GM19463 (cell line): ENCODE measurements around the gene E2F1.

Experiments used
- ATAC-seq: cut with Tn5 transposase; IDR thresholded peaks from one replicate; pipeline ENCODE4 v1.9.1; 2021; ENCODE audit warnings: mild to moderate bottlenecking, moderate library complexity; ENCODE audit not compliant: unreplicated experiment

Gene E2F1

DNA sequence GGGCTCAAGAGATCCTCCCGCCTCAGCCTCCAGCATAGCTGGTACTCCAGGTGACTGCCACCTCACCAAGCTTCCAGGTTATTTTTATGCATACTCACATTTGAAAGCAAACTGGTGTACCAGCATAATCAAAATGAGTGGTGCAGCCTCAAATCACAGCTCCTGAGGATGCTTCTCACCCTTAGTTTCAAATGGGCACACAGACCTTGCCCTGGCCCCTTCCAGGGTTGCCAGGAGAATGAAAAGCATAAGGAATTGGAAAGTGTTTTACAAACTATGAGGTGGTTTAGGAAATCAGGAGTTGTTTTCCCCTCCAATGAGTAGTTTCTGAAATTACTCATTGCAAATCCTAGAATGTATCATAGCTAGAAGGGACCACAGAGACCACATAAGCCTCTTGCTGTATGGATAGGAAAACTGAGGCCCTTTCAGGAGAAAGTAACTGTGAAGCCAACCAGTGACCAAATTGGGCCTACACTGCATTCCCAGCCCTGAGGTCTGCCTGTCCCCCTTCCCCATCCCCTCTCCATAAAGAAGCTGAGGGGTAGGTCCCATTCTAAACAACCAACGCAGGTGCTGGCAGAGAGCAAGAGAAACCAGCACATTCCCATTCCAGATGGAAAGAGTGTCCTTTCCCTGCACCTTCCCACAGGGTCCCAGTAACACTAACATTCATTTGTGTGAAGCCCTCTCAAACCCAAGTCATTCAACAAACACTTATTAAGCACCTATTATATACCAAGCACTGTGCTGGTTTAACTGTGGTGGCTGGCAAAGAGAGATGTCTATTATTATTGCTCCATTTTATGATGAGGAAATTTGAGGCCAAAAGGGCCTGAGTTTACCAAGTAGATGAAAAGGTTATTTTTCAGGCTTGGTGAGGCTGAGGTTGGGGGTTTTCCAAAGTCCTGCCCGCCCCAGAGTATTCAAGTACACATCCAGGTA lies 2.1 kb upstream of the E2F1 start:
- no peak for ATAC-seq

DNA sequence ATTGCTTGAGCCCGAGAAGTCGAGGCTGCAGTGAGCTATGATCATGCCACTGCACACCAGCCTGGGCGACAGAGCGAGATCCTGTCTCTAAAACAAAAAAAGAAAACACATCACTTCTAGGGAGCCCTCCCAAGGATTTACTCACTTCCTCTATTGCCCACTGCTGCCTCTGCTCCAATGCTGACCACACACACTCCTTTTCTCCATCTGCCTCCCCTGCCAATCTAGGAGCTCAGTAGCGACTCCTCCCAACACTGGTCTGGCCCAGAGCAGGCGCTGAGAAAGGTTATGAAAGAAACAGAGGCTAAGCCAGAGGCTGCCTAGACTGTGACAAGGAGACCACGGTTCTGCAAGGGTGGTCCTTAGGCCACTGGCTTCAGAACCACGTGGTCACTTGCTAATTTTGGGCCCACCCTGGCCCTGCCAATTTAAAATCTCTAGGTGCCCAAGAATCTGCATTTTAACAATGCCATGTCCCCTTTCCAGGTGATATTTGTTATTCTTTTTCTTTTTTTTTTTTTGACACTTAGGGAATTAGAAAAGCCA lies 1.3 kb upstream of the E2F1 start:
- ATAC-seq: no peak

DNA sequence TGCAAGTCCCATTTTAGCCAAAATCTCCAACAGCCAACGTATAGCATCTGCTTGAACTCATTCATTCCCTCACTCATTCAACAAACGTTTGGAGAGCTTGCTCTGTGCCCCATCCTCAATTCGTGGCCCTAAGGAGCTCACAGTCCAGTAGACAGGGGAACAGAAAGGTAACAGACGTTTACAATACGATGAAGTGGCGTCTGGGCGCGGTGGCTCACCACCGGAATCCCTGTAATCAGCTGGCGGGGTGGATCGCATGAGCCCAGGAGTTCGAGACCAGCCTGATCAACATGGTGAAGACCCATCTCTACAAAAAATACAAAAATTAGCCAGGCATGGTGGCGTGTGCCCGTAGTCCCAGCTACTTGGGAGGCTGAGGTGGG lies 790 bp upstream of the E2F1 start:
- no peak for ATAC-seq

DNA sequence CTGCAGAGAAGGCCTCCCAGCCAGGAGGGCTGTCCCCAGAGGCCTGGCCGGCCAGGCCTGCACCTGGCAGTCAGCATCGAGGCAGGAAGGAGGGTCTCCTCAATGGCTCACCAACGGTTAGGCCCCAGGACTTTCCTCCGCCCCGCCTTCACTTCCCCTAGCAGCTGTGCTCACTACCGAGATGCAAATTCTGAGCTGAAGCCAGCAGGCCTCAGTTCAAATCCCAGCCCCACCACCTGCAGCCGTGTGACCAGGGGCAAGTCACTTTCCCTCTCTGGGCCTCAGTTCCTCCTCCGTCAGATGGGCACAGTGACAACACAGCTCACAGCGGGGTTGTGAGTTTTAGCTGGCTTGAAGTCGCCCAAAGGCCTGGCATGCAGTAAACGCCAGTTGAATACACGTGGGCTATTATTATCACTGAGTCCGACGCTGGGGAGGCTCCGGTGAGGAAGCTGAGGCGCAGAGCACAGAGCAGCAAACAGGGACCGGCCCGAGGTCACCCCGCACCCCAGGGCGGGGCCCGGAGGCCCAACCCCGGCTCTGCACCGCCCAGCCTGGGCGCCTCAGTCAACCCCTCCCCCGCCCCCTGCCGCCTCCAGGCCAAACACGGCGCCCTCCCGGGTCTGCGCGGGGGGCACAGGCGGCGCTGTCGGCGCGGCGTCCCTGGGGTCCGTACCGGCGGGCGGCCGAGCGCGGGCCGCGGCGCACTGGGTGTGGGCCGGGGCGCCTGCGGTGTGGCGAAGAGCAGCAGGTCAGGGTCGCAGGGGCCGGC lies 671 bp downstream of the E2F1 start:
- ATAC-seq: peak; percentile 34

DNA sequence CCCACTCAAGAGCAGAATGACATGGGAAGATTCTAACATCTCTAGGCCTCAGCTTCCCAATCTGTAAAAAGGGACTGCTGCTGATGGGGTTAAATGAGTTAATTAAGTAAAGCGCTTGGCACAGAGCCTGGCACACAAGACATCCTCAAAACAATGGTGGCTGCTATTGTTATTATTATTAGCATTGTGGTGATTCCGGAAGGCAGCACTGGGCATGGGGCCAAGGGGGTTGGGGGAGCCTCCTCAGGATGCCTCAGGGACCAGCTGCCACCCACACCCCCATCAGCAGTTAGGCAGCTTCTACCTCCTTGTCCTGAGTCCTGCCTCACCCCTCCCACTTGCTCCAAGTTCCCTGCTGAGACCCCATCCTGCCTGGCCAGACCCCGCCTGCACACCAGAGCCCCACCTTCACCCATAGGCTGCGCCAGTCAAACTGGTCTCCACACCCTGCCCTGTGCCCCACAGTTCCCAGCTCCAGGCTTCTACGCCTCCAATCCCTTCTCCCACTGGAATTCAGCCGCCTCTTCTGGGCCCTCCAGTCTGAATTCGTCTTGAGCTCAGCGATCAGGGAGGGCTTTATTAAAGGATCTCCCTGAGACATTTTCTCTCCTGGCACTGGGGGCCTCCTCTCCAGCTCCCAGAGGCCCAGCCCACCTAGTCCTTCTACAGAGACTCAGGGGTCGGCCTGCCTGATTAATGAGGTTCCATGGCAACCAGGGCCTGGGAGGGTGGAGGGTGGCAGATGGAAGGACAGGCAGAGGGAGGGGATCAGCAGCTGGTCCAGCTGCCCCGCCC lies 1.5 kb downstream of the E2F1 start:
- no peak for ATAC-seq

DNA sequence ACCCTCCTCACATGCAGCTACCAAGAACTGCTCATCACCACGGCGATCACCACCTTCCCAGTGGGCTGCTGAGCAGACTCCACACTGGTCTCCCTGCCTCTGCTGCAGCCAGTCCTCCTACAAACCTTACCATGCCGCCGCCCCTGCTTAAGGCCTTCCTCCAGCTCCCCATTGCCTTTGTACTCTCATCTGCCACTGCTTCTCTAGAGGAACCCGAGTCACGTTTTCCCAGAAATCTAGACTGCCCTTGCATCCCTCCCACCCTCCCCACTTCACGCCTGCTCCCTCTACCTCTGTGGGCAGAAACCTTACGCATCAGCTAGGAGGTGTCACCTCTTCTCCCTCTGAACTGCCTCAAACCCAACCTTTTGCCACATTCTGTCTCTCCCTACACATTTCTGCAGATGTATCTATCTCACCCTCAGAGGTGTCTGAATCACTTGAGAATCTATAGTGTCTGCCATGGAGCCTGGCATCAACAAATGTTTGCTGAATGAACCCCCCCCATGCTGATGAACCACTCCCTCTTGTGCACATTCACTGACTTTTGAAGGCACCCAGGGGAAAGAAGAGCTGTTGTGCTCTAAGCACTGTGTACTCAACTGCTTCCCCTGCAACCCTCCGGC lies 4.3 kb downstream of the E2F1 start:
- no peak for ATAC-seq

DNA sequence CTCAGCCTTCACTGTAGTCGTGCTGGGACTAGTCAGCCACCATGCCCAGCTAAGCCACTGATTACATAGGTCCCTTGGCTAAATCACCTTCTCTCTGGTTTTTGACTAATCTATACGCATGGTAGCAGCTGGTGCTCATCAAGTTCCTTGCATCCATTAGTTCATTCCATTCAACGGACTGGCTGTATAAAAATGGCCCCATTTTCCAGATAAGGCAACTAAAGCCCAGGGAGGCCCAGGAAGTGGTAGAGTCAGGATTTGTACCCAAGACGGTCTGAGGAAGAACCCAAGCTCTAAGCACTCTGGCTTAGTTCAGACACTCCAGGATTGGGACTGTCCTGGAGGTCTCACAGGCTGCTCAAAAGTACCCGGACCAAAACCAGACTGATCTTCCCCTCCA lies 4.9 kb downstream of the E2F1 start:
- no peak for ATAC-seq

DNA sequence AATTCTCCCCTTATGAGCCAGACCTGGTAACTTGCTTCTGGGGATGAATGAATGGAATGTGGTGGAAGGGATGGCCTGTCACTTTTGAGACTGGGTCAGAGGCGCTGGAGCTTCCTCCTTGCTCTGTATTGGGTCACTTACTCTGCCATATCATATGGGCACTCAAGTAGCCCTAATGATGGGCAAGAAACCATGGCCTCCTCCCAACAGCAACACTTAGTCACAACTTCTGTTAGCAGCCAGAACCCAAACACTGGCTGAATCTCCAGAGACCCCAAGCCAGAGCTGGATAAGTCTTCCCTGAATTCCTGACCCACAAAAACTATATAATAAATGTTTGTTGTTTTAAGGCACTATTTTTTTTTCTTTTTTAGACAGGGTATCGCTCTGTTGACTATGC lies 5.5 kb downstream of the E2F1 start:
- no peak for ATAC-seq

DNA sequence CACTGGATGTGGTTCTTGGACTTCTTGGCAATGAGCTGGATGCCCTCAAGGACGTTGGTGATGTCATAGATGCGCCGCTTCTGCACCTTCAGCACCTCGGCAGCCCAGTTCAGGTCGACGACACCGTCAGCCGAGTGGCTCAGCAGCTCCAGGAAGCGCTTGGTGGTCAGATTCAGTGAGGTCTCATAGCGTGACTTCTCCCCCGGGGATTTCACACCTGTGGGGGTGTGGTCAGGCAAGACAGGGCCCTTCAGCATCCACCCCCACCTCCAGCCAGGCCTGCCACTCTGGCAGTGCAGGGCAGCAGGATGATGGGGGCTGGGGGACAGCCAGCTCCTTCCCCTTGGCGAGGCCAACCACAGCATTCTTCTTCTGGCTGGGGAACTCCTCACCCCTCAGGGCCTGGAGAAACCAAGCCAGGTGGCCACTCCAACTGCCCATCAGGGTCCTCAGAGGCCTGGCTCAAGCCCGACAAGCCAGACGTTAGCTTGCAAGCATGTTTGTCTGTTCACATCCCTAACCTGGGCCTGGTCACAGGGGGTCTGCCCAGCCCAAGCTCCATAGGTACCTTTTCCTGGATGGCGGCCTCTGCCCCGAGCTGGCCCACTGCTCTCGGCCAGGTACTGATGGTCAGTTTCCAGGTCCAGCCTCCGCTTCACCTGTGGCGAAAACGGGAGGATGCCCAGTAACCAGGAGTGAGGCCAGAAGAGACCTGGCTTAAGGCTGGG lies 6.3 kb downstream of the E2F1 start:
- peak; percentile 79 for ATAC-seq

DNA sequence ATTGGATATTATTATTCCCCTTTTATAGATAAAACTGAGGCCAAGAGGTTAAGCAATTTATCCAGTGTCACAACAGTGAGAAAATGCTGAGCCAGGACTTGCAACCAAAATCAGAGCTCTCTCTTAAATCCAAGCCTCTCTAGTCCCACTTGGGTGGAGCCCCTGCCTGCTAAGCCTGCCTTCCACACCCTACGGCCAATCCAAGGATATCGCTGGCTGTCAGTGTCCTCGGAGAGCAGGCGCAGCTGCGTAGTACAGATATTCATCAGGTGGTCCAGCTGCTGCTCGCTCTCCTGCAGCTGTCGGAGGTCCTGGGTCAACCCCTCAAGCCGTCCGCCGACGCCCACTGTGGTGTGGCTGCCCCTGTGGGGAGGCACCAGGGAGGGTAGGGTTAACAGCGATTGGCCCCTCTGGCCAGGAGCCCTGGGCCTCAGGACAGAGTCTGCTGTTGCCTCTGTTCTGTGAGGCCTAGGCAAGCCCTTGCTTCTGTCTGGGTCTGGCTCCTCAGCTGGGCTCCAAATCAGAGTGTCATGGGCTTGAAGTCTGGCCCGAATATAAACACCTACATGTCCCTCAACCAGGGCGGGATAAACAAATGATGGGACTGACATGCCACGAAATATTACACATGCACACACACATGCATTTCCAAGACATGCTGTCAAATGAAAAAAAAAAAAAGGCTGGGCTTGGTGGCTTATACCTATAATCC lies 8.0 kb downstream of the E2F1 start:
- no peak for ATAC-seq

DNA sequence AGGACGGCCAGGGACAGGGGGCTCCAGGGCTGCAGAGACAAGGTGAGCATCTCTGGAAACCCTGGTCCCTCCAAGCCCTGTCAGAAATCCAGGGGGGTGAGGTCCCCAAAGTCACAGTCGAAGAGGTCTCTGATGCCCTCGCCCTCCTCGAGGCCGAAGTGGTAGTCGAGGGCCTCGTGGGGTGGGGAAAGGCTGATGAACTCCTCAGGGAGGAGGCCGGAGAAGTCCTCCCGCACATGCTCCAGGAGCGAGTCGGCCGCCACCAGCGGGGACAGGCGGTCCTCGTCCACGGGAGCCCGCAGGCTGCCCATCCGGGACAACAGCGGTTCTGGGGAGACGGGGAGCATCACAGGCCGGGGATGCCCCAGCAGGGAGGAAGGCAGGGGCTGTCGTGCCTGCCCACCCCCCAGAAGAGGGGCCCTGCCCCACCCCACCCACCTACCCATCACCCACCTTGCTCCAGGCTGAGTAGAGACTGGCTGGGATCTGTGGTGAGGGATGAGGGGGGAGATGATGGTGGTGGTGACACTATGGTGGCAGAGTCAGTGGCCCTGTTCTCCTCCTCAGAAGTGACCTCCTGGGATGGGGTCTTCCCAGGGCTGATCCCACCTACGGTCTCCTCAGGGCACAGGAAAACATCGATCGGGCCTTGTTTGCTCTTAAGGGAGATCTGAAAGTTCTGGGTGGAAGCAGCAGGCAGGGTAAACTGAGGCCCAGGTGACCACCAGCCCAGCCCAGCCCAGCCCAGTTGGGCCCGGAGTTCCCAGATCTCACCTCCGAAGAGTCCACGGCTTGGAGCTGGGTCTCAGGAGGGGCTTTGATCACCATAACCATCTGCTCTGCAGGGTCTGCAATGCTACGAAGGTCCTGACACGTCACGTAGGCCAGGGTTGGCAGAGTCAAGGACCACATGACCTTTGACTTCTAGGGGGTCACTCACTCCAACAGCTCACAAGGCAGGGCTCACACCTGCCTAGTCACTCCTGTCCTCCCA lies 9.2 kb downstream of the E2F1 start:
- ATAC-seq: no peak

DNA sequence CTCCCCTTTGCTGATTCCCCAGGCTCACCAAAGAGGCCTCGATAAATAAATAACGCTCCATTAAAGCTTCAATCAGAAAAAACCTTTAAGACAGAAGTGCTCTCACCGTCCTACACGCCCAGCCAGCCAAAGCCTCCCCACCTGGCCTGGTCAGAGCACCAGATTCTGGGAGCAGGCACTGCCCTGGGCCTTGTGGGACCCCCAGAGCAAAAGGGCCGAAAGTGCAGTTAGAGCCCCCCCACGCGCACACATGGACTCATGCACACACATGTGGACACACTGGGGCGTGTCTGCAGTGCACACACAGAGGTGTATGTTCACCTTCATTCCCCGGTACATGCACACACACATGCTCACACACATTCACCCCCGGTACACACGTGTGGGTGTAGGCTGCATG lies 10.1 kb downstream of the E2F1 start:
- ATAC-seq: no peak

DNA sequence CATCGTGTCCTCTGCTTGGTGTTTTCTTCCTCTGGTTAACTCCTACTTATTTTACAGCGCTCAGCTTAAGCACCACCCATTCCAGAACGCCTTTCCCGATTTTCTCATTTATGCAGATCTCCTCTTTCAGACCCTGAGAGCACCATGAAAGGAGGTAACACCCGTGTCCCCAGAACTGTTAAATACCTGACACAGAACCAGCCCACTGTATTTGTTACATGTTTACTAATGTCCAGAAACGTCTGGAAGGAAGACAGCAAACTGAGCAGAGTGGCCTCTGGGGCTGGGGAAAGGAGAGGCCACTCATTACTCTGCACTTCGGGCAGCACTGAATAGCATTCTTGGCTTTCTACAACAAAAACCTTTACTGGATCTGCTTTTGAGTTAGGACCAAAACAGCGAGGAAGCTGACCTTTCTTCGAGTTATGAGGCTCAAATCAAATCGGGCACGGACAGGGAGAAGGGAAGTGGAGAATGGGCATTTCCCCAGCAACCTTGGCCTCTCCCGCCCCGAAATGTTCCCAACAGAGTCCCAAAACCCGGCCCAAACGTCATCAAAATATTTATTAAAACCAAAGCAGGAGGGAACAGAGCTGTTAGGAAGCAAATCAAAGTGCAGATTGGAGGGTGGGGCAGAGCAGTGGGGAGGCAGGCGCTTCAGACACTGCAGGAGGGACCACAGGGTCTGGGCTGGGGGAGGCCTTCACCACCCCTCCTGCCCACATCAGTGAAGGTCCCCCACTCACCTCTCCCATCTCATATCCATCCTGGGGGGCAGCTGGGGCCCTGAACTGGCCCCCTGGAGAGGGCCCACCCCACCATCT lies 10.8 kb downstream of the E2F1 start:
- ATAC-seq: no peak

DNA sequence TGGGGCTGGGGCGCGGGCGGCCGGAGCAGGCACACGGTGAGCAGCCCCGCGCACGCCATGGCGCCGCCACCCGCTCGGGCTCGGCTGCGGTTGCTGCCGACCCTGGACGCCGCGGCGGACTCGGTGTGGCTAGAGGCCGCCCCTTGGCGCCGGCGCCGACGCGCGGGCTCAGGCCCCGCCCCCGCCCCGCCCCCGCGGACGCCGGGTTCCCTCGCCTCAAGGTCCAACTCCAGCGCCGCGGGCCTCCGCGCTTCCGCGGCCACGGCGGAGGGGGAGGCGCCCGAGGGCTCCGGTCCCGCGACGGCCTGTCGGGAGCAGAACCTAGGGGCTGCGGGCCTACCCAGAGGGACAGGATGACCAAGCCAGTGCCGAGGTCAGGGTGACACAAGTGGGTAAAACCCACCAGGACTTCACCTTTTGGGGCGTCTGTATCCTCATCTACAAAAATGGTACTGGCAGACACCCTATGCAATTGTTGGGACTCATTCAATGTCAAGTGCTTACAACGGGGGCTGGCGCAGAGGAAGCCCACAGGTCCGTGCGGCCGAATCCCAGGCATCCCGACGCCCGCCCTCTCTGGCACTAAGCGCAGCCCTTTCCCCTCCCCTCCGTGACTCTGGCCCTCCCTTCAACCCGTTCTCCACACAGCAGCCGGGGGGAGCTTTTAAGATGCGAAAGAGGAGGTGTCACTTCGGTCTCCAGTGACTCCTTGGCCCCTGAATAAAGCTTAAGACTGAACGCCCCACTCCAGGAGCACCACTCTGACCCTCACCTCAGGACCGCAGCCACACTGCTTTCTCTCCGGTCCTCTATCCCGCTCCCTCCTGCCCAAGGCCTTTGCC lies 11.7 kb downstream of the E2F1 start, which contains the start of gene NECAB3:
Gene NECAB3 (minus strand): TSS at position 135 of the 842 bp plus-strand sequence. CDS start 76 bp downstream, at position 59.
- ATAC-seq: peak; percentile 82

DNA sequence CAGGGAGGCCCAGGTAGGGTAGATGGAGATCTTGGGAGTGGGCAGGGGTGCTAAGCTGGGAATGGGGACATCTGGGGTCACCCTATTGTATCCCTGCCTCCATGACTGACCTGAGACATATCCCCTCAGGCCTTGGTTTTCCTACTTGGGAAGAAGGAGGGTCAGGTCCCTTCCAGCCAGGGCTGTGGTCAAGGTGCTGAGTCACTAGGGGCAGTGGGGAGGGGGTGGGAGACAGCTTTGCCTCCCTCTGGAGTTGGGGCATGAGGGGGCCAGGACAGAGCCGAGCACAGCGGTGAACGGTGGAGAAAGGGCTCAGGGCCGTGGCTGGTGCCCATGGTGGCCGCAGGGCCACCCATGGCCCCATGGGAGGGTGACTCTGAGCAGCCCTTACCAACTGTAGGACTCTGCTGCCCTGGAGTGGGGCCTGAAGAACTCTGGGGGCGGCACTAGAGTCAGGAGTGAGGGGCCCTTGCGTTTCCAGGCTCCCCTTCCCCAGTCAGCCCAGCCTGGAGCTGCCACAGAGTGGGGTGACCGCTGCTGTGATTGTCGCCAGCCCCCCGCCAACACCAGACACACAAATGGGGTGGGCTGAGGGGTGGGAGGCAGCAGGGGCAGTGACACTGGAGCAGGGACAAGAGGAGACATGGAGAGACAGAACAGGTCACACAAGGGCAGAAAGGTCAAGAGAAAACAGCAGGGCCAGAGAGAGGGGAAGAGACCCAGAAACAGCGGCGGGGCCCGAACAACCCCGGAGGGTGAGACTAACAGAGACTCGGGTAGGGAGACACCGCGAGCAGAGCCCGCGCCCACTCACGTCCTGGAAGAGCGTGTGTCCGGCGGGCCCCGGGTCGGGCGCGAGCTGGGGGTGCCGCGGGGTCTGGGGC lies 12.5 kb downstream of the E2F1 start:
- peak; percentile 43 for ATAC-seq
